GM12864 (cell line): ENCODE data around the gene CDK18.

Experiments used
- DNase-seq: peaks from one replicate; pipeline ENCODE4 v3.0.0-alpha.2; 2011; ENCODE audit warnings: low read depth
- H3K4me3 ChIP-seq: 2 replicates; pipeline ENCODE4 v1.5.1; 2011; ENCODE audit warnings: mild to moderate bottlenecking, low read depth, low read length, control low read depth
- TF ChIP-seq, protein P1 (sequence below): IDR thresholded peaks from 2 replicates; pipeline ENCODE4 v1.5.1; 2011; ENCODE audit warnings: low read depth, mild to moderate bottlenecking, moderate library complexity, low read length, control low read depth, inconsistent platforms; ENCODE audit errors: missing control alignments

The CDK18 gene

DNA sequence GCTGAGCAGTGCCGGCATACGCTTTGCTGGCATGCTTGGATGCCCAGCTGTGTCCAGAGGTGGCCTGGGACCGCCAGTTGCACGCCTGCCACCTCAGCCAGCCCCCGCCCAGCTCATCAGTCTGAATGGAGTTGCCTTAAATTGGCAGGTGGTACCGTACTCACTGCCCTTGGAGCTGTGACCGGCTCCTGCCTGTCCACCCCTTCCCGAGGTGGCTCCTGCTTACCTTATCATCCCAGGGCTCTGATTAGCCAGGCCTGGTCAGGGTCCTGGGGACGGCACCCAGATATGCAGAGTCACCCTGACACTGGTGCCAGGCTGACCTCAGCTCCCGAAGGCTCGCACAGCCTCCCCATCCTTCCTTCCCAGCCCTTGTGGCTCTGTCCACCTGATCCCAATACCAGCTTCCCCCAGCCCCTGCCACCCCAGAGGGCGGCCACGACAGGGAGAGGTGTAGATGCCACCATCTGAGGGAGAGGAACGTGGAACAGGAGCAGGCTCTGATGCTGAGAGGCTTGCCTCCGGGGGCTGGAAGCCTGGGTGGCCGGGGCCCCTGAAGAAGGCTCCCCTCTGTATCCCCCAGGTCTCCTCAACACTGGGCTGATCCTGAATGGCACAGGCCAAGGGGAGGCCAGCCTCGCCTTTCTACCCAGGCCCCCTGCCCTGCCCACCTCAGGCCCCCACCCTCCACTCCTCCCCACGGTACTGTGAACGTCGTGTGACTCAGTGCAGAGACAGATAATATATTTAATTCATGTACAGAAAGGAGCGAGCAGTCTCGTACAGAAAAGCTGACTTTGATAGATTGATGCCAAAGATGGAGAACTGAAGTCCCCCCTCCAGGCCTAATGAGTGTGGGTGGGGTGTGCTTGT lies 27.8 kb downstream of the CDK18 start:
- no peak for DNase-seq
- TF ChIP-seq, protein P1, sequence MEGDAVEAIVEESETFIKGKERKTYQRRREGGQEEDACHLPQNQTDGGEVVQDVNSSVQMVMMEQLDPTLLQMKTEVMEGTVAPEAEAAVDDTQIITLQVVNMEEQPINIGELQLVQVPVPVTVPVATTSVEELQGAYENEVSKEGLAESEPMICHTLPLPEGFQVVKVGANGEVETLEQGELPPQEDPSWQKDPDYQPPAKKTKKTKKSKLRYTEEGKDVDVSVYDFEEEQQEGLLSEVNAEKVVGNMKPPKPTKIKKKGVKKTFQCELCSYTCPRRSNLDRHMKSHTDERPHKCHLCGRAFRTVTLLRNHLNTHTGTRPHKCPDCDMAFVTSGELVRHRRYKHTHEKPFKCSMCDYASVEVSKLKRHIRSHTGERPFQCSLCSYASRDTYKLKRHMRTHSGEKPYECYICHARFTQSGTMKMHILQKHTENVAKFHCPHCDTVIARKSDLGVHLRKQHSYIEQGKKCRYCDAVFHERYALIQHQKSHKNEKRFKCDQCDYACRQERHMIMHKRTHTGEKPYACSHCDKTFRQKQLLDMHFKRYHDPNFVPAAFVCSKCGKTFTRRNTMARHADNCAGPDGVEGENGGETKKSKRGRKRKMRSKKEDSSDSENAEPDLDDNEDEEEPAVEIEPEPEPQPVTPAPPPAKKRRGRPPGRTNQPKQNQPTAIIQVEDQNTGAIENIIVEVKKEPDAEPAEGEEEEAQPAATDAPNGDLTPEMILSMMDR, result no peak
- H3K4me3 ChIP-seq, result no peak overlapping the region

DNA sequence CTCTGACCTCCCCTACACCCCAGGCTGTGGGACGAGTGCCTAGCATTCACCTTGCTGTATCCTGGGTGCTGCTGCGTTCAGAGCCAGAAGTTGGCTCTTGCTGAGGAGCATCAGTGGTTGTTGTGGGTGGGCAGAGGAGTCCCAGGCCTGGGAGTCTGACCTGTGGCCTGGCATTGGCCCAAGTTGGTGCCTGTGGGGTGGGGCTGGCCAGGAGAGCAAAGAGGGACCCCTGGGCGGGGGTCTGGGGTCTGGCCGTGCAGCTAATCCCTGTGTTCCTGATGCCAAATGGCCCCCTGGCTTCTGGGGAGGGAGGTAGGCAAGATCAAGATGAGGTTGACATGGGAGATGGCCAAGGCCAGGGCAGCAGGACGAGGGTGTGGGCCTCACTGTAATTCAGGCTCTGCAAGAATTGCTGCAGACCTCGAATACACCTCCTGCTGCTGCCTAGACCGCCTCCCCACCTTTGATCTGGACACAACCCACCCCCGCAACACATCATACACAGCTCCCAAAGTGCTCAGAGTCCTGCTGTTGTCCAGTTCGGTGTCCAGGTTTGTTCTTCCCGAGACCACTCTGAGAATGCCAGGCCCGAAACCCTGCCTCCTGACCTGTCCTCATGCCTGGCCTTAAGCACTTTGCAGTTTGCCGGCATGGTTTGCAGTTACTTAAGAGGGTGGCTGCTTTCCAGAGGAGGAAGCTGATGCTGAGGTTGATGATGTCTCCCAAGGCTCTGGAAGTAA lies 28.7 kb downstream of the CDK18 start:
- DNase-seq, result no peak

DNA sequence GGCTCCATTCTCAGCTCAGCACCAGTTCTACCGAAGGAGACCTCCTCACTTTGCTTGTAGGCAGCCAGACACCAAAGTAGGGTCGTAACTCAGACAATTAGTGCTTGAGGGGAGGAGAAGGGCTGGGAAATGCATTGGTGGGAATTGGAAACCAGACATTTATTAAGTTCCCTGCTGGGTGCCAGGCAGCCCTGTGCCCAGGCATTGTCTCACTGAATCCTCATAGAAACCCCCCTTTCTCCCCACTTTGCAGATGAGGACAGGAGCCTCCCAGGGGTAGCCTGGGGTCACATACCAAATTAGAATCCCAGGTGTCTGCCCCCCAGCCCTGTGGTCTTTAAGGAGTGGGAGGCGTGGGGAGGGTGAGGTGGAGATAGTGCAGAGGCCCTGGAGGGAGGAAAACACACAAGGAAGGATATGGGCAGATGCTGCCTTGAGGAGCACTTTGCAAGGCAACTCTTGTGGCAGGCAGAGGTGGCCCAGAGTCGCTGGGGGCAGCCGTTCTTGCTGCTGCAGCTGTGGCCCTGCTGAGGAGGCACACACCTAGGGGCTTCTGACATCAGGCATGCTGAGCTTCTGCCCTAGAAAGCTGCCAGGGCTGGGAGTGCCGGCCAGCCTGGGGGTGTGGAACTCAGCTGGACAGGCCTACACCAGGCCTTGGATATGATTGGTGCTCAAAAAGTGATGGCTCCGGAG lies 29.4 kb downstream of the CDK18 start:
- H3K4me3 ChIP-seq, result no peak overlapping the region
- TF ChIP-seq, protein P1, result no peak
- no peak for DNase-seq

More for the DNA sequence above, 28.7 kb downstream of the CDK18 start:
- TF ChIP-seq, protein P1, result no peak
- H3K4me3 ChIP-seq, result no peak overlapping the region

DNA sequence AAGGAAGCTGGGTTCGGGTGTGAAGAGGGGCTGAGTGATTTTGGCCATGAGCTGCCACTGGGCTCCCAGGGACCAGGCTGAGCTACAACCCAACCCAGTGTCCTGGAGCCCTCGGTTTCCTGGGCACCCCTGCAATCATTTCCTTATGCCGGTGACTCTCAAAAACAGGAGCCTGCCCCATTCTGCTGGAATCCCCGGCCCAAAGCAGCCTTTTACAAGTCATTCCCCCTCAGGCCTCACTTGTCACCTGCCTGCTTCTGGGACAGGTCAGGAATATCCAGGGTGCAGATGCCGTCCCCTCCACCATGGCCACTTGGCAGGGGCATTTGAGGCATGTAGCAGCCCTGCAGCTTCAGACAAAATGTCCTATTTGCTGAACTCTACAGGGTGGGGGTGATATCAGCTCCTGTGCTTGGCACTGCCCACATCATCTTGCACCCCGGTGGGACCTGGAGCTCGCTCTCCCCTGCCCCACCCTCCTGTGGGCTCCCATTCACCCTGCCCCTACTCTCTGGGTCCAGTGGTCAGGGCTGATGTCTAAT lies 30.0 kb downstream of the CDK18 start:
- DNase-seq, result no peak
- TF ChIP-seq, protein P1, result no peak
- H3K4me3 ChIP-seq, result no peak overlapping the region

DNA sequence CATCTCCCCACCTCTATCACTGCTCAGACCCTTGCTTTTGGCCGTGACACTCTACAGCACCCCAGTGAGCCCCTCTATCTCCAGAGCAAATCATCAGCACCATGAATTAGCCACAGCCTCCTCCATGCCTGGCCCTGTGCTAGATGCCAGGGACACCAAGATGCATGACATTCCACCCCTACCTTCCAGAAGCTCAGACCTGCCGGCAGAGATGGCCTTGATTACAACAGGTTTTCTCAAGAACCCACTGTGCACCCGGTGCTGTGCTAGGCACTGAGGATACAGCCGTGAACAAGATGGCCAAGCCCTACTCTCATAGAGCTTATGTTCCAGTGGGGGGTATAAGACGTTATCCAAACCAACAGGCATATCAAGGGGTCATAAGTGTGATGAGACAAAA lies 30.6 kb downstream of the CDK18 start:
- DNase-seq, result no peak
- TF ChIP-seq, protein P1, result no peak

DNA sequence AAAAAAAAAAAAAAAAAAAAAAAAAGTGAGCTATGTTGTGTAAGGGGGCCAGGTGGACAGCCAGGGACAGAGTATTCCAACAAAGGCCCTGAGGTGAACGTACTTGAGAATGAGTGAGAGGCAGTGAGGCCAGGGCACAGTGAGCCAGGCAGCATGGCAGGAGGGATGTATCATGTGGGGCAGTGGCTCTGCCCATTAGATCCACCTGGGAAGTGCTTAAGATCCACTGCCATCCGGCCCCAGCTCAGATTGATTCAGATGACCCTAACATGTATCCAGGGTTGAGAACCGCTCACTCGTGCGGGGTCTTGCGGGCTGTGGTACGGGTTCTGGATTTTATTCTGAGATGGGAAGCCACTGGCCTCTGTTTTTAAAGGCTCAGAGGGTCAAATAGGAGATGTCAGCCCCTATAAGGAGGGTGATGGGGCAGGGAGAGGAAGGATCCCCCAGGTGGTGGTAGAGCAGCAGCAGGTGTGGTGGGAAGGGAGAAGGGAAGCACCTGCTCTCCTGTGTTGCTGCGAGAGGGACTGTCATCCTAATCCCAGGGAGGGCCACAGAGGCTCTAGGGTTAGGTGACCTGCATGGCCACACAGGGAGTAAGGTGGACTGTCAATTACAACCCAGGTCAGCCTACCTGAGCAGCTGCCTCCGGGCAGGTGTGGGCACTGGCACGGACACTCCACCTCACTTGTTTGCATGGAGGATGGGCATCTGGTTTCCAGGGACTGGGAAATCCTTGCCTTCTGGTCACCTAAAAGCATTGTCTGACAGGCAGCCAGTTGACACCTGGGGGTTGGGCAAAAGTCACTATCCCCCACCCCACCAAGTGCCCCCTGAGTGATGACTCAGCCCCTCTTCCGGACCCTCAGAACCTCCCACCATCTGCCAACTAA lies 31.6 kb downstream of the CDK18 start:
- H3K4me3 ChIP-seq, result no peak overlapping the region
- DNase-seq, result no peak
- TF ChIP-seq, protein P1, result no peak

More for the DNA sequence above, 30.6 kb downstream of the CDK18 start:
- no peak overlapping the region for H3K4me3 ChIP-seq
